Stimulated activated CD4-positive, alpha-beta T cell treated with anti-CD3 and anti-CD28 coated beads, Interleukin-4, amount 100 ng/mL, for 1 hour (primary cell): ENCODE data around the gene HOXB7.

Source experiments
- DNase-seq: peaks from one replicate; pipeline ENCODE4 v3.0.0-alpha.2; 2020

The HOXB7 gene

GRCh38 chr17:48610282-48611211 lies at the start of gene HOXB7:
TSS of gene HOXB7 (minus strand) at chr17:48611017. CDS start at chr17:48610918, 99 bp downstream.
- DNase-seq: peak; percentile 69

- no peak for DNase-seq
These were observed 45.1 kb upstream of the HOXB7 start for GRCh38 chr17:48655913-48656312.

GRCh38 chr17:48649741-48650140 lies 38.9 kb upstream of the HOXB7 start:
- no peak for DNase-seq

GRCh38 chr17:48647963-48648245 lies 37.1 kb upstream of the HOXB7 start:
- no peak for DNase-seq

- no peak for DNase-seq
These were observed 36.5 kb upstream of the HOXB7 start for GRCh38 chr17:48647103-48647962.

GRCh38 chr17:48646183-48647102 lies 35.6 kb upstream of the HOXB7 start:
- peak; percentile 26 for DNase-seq

- no peak for DNase-seq
These were observed 34.9 kb upstream of the HOXB7 start for GRCh38 chr17:48645639-48646182.

GRCh38 chr17:48644910-48645557 lies 34.2 kb upstream of the HOXB7 start:
- no peak for DNase-seq

- DNase-seq: no peak
These were observed 33.3 kb upstream of the HOXB7 start for GRCh38 chr17:48644159-48644558.

- no peak for DNase-seq
These were observed 32.8 kb upstream of the HOXB7 start for GRCh38 chr17:48643697-48644012.

GRCh38 chr17:48642843-48643696 lies 32.3 kb upstream of the HOXB7 start:
- DNase-seq: no peak

- no peak for DNase-seq
These were observed 31.4 kb upstream of the HOXB7 start for GRCh38 chr17:48642059-48642842.

- DNase-seq: no peak
These were observed 30.8 kb upstream of the HOXB7 start for GRCh38 chr17:48641541-48642058.

GRCh38 chr17:48640858-48641180 lies 30.0 kb upstream of the HOXB7 start:
- no peak for DNase-seq

- no peak for DNase-seq
These were observed 29.4 kb upstream of the HOXB7 start for GRCh38 chr17:48639982-48640857.

- DNase-seq: no peak
These were observed 28.3 kb upstream of the HOXB7 start for GRCh38 chr17:48639136-48639535.

GRCh38 chr17:48637323-48638260 lies 26.8 kb upstream of the HOXB7 start:
- DNase-seq: no peak
